Measurements from ENCODE around the gene POLR3C. TPM values are rescaled to one million over a fixed set of nuclear protein-coding genes. Genes with fewer than 3 reads are reported as not detected.
A peak's percentile ranks its signal among the peaks of the same experiment; 100 is the strongest.

The POLR3C gene
- total RNA-seq, 1 donor from 2014 or later: 43.4 TPM

- H3K36me3 Mint-ChIP-seq (ENCODE audit: unreplicated experiment): no peaks in the 10 kb centered on the region
- H3K4me1 Mint-ChIP-seq (ENCODE audit: low read depth, unreplicated experiment): no peaks in the 10 kb centered on the region
- H3K27me3 Mint-ChIP-seq (ENCODE audit: unreplicated experiment): peaks cover 1% of the 10 kb centered on the region
- peak within 1 kb of the TSS; percentile 77 for H3K27ac Mint-ChIP-seq (ENCODE audit: unreplicated experiment)
- H3K4me3 Mint-ChIP-seq (ENCODE audit: unreplicated experiment): peak within 1 kb of the TSS; percentile 89
- peak; percentile 93 for DNase-seq
- peaks cover 2% of the 10 kb centered on the region for H3K9me3 Mint-ChIP-seq (ENCODE audit: unreplicated experiment)
- TF ChIP-seq CTCF (IDR thresholded peaks at IDR 0.05; ENCODE audit: partially characterized antibody, unreplicated experiment): no peak
Measured at GRCh38 chr1:145858901-145859490, 35.0 kb downstream of the POLR3C start, which contains the start of gene PIAS3. Gene PIAS3 (minus strand): TSS chr1:145859081. CDS start chr1:145858990, 91 bp downstream.

GRCh38 chr1:145859491-145860023, 35.6 kb downstream of the POLR3C start:
- H3K9me3 Mint-ChIP-seq (ENCODE audit: unreplicated experiment): peaks cover 2% of the 10 kb centered on the region
- H3K27ac Mint-ChIP-seq (ENCODE audit: unreplicated experiment): no peak overlapping the region
- no peak for TF ChIP-seq CTCF (IDR thresholded peaks at IDR 0.05; ENCODE audit: partially characterized antibody, unreplicated experiment)
- H3K4me1 Mint-ChIP-seq (ENCODE audit: low read depth, unreplicated experiment): no peaks in the 10 kb centered on the region
- peak; percentile 83 for DNase-seq
- H3K4me3 Mint-ChIP-seq (ENCODE audit: unreplicated experiment): peak overlapping the region; percentile 88
- no peaks in the 10 kb centered on the region for H3K36me3 Mint-ChIP-seq (ENCODE audit: unreplicated experiment)
- H3K27me3 Mint-ChIP-seq (ENCODE audit: unreplicated experiment): peaks cover 5% of the 10 kb centered on the region

GRCh38 chr1:145863282-145864018, 39.5 kb downstream of the POLR3C start:
- Mint-ChIP-seq H3K4me3 (ENCODE audit: unreplicated experiment) (no peak overlapping the region), H3K27me3 (ENCODE audit: unreplicated experiment) (peaks cover 6% of the 10 kb centered on the region), H3K4me1 (ENCODE audit: low read depth, unreplicated experiment) (no peaks in the 10 kb centered on the region), H3K9me3 (ENCODE audit: unreplicated experiment) (no peaks in the 10 kb centered on the region), H3K27ac (ENCODE audit: unreplicated experiment) (no peak overlapping the region), H3K36me3 (ENCODE audit: unreplicated experiment) (no peaks in the 10 kb centered on the region)
- TF ChIP-seq CTCF (IDR thresholded peaks at IDR 0.05; ENCODE audit: partially characterized antibody, unreplicated experiment): no peak
- no peak for DNase-seq

- Mint-ChIP-seq H3K27me3 (ENCODE audit: unreplicated experiment) (peaks cover 16% of the 10 kb centered on the region), H3K4me1 (ENCODE audit: low read depth, unreplicated experiment) (peaks cover 8% of the 10 kb centered on the region), H3K4me3 (ENCODE audit: unreplicated experiment) (no peak overlapping the region), H3K9me3 (ENCODE audit: unreplicated experiment) (no peaks in the 10 kb centered on the region), H3K36me3 (ENCODE audit: unreplicated experiment) (no peaks in the 10 kb centered on the region), H3K27ac (ENCODE audit: unreplicated experiment) (no peak overlapping the region)
- no peak for DNase-seq
- TF ChIP-seq CTCF (IDR thresholded peaks at IDR 0.05; ENCODE audit: partially characterized antibody, unreplicated experiment): no peak
Measured at GRCh38 chr1:145868232-145868631, 44.2 kb downstream of the POLR3C start.

Measured in glutamatergic neuron (in vitro differentiated cells).